HEK293T (cell line): ENCODE measurements around the gene APOB.

ENCODE experiments used
- CTCF ChIA-PET: fragments of 350-600 bp; formaldehyde crosslinking; extraction: SDS; loops from one replicate; lab custom pipeline; 2021; ENCODE audit warnings: antibody characterized with exemption, inconsistent platforms; lab: Yijun Ruan, JAX
- POLR2A ChIA-PET: fragments of 350-600 bp; formaldehyde crosslinking; extraction: SDS; loops from one replicate; lab custom pipeline; 2020; ENCODE audit warnings: antibody characterized with exemption, inconsistent platforms; lab: Yijun Ruan, JAX
- DNase-seq: peaks from one replicate; pipeline ENCODE4 v3.0.0; 2012; ENCODE audit warnings: mixed read lengths; ENCODE audit errors: extremely low spot score
- ARNT ChIP-seq: fragments of 450-650 bp; IDR thresholded peaks from 2 replicates; pipeline ENCODE4 v1.6.1; 2017; ENCODE audit warnings: mild to moderate bottlenecking
- BHLHE40 ChIP-seq: fragments of 450-650 bp; IDR thresholded peaks from 2 replicates; pipeline ENCODE4 v1.6.1; 2016; ENCODE audit warnings: mild to moderate bottlenecking, moderate library complexity, borderline replicate concordance
- CTBP1 ChIP-seq: fragments of 450-650 bp; IDR thresholded peaks from 2 replicates; pipeline ENCODE4 v1.6.1; 2016; ENCODE audit warnings: borderline replicate concordance
- ELF4 ChIP-seq: fragments of 450-650 bp; IDR thresholded peaks from 2 replicates; pipeline ENCODE4 v1.6.1; 2017; ENCODE audit warnings: antibody characterized with exemption
- FOXA1 ChIP-seq: fragments of 450-650 bp; IDR thresholded peaks from 2 replicates; pipeline ENCODE4 v1.6.1; 2016; ENCODE audit warnings: mild to moderate bottlenecking
- FOXK2 ChIP-seq: fragments of 450-650 bp; IDR thresholded peaks from 2 replicates; pipeline ENCODE4 v1.6.1; 2016; ENCODE audit warnings: mild to moderate bottlenecking
- FOXM1 ChIP-seq: fragments of 450-650 bp; IDR thresholded peaks from 2 replicates; pipeline ENCODE4 v1.6.1; 2017; ENCODE audit warnings: mild to moderate bottlenecking, borderline replicate concordance
- HDGF ChIP-seq: fragments of 450-650 bp; IDR thresholded peaks from 2 replicates; pipeline ENCODE4 v1.6.1; 2017; ENCODE audit warnings: antibody characterized with exemption, borderline replicate concordance
- L3MBTL2 ChIP-seq: fragments of 450-650 bp; conservative IDR thresholded peaks from 2 replicates; pipeline ENCODE4 v1.6.1; 2016; ENCODE audit warnings: mild to moderate bottlenecking
- LEF1 ChIP-seq: fragments of 450-650 bp; IDR thresholded peaks from 2 replicates; pipeline ENCODE4 v1.6.1; 2017; ENCODE audit warnings: mild to moderate bottlenecking, borderline replicate concordance
- NFRKB ChIP-seq: fragments of 450-650 bp; IDR thresholded peaks from 2 replicates; pipeline ENCODE4 v1.6.1; 2016; ENCODE audit warnings: mild to moderate bottlenecking, moderate library complexity
- SP1 ChIP-seq: fragments of 450-650 bp; IDR thresholded peaks from 2 replicates; pipeline ENCODE4 v1.6.1; 2017
- SUZ12 ChIP-seq: fragments of 450-650 bp; IDR thresholded peaks from 2 replicates; pipeline ENCODE4 v1.6.1; 2016; ENCODE audit warnings: mild to moderate bottlenecking
- TARDBP ChIP-seq: fragments of 450-650 bp; IDR thresholded peaks from 2 replicates; pipeline ENCODE4 v1.6.1; 2016
- ZNF384 ChIP-seq: fragments of 450-650 bp; IDR thresholded peaks from 2 replicates; pipeline ENCODE4 v1.6.1; 2016
- TF ChIP-seq, protein P1 (sequence below): fragments of 450-650 bp; IDR thresholded peaks from 2 replicates; pipeline ENCODE4 v1.6.1; 2016

The APOB gene

DNA sequence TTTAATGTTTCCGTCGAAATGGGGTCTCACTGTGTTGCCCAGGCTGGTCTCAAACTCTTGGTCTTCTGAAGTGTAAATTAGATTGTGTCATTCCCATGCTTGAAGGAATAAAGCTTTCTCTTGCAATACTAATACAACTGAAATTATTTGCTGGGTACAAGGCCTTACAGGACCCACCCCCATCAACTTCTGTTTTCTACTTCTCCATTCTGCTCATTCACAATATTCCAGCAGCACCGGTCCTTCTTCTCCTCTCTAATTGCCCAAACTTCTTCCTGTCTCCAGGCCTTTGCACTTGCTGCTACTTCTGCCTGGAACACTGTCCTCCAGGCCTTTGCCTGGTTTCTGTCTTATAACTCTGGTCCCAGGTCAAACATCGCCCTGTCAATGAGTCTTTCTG lies 73.8 kb downstream of the APOB start:
- TF ChIP-seq CTBP1, result no peak
- no peak for TF ChIP-seq NFRKB
- TF ChIP-seq FOXM1, result no peak
- TF ChIP-seq L3MBTL2, result no peak
- TF ChIP-seq ELF4, result no peak
- TF ChIP-seq BHLHE40, result no peak
- TF ChIP-seq FOXK2, result no peak
- no peak for TF ChIP-seq LEF1
- no peak for TF ChIP-seq TARDBP
- TF ChIP-seq ARNT, result no peak
- no peak for TF ChIP-seq SUZ12
- TF ChIP-seq ZNF384, result no peak
- no peak for TF ChIP-seq HDGF
- no peak for TF ChIP-seq FOXA1
- TF ChIP-seq SP1, result no peak
- TF ChIP-seq, protein P1, sequence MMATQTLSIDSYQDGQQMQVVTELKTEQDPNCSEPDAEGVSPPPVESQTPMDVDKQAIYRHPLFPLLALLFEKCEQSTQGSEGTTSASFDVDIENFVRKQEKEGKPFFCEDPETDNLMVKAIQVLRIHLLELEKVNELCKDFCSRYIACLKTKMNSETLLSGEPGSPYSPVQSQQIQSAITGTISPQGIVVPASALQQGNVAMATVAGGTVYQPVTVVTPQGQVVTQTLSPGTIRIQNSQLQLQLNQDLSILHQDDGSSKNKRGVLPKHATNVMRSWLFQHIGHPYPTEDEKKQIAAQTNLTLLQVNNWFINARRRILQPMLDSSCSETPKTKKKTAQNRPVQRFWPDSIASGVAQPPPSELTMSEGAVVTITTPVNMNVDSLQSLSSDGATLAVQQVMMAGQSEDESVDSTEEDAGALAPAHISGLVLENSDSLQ, result no peak
- no peak for DNase-seq
- ChIA-PET POLR2A (no interaction called here), CTCF (interaction anchor here (1.0 to 1.1 kb wide), 2 partner anchors 308 to 309 kb away, joined by 3 read pairs; no protein-coding TSS in a partner anchor)

DNA sequence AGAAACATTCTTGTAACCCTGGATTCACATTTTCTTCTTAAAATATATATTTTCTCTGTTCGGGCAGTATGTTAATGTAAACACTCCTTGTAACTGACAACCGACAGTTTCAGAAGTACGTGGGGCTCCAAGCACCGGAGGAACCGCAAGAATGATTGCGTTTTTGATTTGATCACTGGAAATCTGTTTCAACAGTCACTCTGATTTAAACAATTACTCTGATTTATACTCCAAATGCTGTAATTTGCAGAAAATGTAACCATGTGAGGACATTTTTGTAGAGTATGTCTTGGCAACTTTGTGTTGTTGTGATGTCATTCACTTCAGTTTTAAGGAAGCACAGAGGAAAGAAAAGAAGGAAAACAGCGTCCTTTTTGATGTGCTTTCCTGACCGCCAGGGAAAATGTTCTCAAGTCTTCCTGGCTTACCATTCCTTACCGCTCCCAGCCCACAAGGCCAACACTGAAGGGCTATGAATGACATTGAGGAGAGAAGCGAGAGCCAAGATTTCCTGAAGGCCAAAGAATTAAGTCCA lies 77.7 kb downstream of the APOB start:
- no peak for TF ChIP-seq FOXA1
- TF ChIP-seq ELF4, result no peak
- TF ChIP-seq HDGF, result no peak
- TF ChIP-seq FOXK2, result no peak
- no peak for TF ChIP-seq ARNT
- TF ChIP-seq ZNF384, result no peak
- no peak for TF ChIP-seq LEF1
- TF ChIP-seq L3MBTL2, result no peak
- no peak for TF ChIP-seq FOXM1
- TF ChIP-seq TARDBP, result no peak
- TF ChIP-seq BHLHE40, result no peak
- TF ChIP-seq, protein P1, result no peak
- TF ChIP-seq NFRKB, result no peak
- no peak for TF ChIP-seq SP1
- TF ChIP-seq CTBP1, result no peak
- no peak for DNase-seq
- CTCF ChIA-PET, result interaction anchor here (1.4 kb wide), 1 partner anchor 305 kb away, joined by 6 read pairs; no protein-coding TSS in a partner anchor
- POLR2A ChIA-PET, result no interaction called here

DNA sequence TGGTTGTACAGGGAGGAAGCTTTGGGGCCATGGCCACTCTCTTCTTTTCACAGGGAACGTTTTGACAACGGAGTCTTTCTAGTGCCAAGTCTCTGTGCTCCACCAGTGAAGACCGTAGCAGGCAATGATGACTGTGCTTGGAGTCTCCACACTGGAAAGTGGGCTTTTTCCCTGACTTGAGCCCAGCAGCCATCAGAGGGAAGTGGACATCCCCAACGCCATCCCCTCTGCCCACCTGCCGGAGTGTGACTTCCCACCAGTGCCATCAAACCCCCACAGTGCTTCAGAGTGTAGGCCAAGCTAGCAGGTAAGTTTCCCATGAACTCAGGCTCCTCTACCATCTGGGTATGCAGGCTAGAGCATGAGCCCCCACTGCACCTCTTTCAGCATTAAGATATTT lies 78.7 kb downstream of the APOB start:
- DNase-seq, result no peak
- TF ChIP-seq CTBP1 (no peak), SUZ12 (no peak), L3MBTL2 (no peak), BHLHE40 (no peak), FOXK2 (no peak), ZNF384 (no peak), LEF1 (no peak), SP1 (no peak)
- TF ChIP-seq, protein P1, result no peak
- ChIA-PET CTCF (interaction anchor here (1.4 kb wide), 1 partner anchor 304 kb away, joined by 6 read pairs; no protein-coding TSS in a partner anchor), POLR2A (no interaction called here)

DNA sequence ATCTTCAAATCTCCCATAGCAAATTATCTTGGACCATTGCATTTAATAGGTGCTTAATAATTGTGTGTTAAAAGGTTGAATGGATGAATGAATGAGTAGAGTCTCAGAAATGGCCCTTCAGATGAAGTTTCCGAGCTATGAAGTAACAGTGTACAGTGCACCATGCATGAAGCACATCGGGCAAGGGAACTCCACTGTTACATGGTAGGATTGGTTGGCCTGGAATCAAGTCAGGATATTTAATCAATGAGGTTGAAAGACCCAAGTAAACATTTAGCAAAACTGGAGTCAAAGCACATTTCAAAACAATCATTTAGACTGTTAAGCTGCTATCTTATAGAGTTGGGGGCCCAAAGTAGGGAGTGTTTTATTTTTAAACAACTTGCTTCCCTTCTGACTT lies 80.0 kb downstream of the APOB start:
- CTCF ChIA-PET, result interaction anchor here (0.8 to 2.6 kb wide), 7 partner anchors 11 to 304 kb away, joined by 3 to 32 read pairs (median 5); no protein-coding TSS in a partner anchor
- TF ChIP-seq, protein P1, result no peak
- TF ChIP-seq FOXM1 (no peak), FOXA1 (no peak), SUZ12 (no peak), BHLHE40 (no peak), HDGF (no peak), TARDBP (no peak), NFRKB (no peak)
- DNase-seq, result no peak
- POLR2A ChIA-PET, result no interaction called here

DNA sequence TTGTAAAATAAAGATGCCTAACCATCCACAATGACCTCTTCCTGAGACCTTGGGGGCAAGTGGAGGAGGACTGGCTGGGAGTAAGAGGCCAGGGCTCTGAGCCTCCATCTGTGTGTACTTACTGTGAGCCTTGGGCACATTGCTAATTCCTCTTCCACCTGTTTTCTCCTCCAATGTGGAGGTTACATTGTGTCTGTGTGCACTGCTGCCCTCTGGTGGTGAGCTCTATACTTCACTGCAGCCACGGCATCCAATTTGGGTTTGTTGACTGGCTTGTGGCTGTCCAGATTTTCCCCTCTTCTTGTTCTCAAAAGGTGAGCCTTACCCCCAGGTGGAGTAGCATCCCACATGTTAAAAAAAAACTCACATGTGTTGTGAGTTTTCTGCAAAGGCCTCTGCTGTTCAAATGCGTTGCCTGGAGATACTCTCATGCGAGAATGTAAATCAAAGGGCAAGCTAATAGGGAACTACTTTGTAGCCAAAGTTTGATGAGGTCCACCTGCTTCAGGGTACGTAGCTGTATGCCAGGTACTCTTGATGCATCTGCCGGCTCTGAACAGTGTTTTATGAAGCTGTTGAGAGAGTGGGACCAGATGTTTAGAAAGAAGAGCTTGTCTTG lies 80.8 kb downstream of the APOB start:
- DNase-seq, result peak; percentile 64
- POLR2A ChIA-PET, result interaction anchor here (1.4 kb wide), 1 partner anchor 140 kb away, joined by 3 read pairs; the partner anchor contains the start of gene LDAH
- CTCF ChIA-PET, result interaction anchor here (0.6 to 2.6 kb wide), 12 partner anchors 11 to 303 kb away, joined by 3 to 32 read pairs (median 5); no protein-coding TSS in a partner anchor
- TF ChIP-seq, protein P1, result no peak
- TF ChIP-seq SUZ12 (no peak), BHLHE40 (no peak)
